ENCODE results near the gene MAGI2.

- TF ChIP-seq POLR2A (IDR thresholded peaks at IDR 0.05; ENCODE audit: low read depth, low read length) (no peak), TAF1 (IDR thresholded peaks at IDR 0.05; ENCODE audit: low read depth, low read length) (no peak), POLR2AphosphoS5 (IDR thresholded peaks at IDR 0.05; ENCODE audit: low read depth, low read length) (no peak), SPI1 (IDR thresholded peaks at IDR 0.05; ENCODE audit: low read depth, low read length) (no peak), PAX5 (IDR thresholded peaks at IDR 0.05; ENCODE audit: insufficient read depth, low read length, severe bottlenecking) (no peak), POU2F2 (IDR thresholded peaks at IDR 0.05; ENCODE audit: low read depth, low read length) (no peak)
Observed at GRCh38 chr7:78720066-78720465, 733.4 kb downstream of the MAGI2 start.

Measured in GM12891 (cell line).